AML-193 (cell line): ENCODE measurements around the gene PPM1G.
"Not testable (repeated sequence)": the region's sequence is repeated elsewhere in the genome, so short reads cannot be mapped to it uniquely, and the experiment has no call there.

ENCODE experiments used
- DNase-seq, 2 experiments: peaks; one replicate each; lab custom pipeline; 2025; lab: John Stamatoyannopoulos, UW

The PPM1G gene, protein sequence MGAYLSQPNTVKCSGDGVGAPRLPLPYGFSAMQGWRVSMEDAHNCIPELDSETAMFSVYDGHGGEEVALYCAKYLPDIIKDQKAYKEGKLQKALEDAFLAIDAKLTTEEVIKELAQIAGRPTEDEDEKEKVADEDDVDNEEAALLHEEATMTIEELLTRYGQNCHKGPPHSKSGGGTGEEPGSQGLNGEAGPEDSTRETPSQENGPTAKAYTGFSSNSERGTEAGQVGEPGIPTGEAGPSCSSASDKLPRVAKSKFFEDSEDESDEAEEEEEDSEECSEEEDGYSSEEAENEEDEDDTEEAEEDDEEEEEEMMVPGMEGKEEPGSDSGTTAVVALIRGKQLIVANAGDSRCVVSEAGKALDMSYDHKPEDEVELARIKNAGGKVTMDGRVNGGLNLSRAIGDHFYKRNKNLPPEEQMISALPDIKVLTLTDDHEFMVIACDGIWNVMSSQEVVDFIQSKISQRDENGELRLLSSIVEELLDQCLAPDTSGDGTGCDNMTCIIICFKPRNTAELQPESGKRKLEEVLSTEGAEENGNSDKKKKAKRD

GRCh38 chr2:27409321-27410073, at the start of gene PPM1G:
Gene PPM1G, minus strand, starts transcription at chr2:27409591. Its CDS starts 169 bp downstream, at chr2:27409422.
- peak; percentile 87 for DNase-seq

- DNase-seq, result no peak
Observed at GRCh38 chr2:27453968-27454367, 44.6 kb upstream of the PPM1G start.

DNA sequence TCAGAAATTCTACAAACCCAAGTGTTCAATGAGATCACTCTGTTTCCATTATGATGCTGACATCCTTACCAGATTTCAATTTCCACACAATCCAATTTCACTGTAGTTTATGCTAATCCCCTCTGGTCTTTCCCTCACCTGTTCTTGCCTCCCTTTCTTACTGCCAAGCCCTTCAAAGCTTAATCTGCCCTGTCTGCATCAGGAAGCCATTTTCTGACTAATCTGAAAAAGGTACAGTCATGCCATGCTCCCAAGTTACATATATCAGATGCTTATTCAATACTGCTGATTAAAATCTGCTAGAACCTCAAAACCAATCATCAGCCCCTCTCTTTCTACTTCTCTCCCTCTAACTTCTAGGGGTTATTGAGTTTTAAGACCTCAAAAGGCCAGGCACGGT, 41.7 kb upstream of the PPM1G start:
- DNase-seq, result no peak

DNA sequence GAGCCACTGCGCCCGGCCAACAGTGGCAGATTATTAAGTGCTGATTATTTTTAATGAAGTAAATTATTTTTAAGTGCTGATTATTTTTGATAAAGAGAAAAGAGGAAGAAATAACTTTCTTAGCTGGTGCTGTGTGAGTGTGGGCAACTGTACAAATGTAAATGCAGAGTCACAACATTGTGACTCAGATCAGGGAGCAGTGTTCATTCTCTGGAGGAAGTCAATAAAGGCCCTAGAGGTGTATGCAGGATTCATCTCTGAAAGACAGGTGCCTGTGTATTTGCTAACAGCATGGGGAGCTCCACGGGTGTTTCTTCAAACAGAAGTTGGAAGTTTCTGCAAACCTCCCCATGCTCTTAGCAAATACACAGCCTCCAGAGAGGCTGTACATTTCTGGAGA, 39.0 kb upstream of the PPM1G start:
- DNase-seq, result no peak

- no peak for DNase-seq
Observed at GRCh38 chr2:27446057-27446456, 36.7 kb upstream of the PPM1G start.

DNA sequence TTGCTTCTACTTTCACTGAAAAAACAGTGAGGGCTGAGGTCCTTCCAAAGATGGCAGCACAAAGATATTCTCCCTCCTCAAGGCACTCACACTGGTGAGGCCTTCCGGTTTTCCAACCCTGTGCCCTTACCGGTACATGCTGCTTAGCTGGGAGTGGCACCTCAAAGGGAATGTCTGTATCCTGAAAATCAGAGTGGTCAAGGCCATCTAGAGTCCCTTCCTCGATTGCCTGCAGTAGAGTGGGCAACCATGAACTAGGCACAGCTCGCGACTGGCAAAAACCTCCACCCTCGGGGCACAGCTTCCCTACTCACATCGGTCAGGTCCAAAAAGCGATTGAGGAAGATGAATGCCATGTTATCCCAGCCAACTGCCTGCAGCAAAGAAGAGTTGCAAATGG, 36.2 kb upstream of the PPM1G start:
- no peak for DNase-seq

DNA sequence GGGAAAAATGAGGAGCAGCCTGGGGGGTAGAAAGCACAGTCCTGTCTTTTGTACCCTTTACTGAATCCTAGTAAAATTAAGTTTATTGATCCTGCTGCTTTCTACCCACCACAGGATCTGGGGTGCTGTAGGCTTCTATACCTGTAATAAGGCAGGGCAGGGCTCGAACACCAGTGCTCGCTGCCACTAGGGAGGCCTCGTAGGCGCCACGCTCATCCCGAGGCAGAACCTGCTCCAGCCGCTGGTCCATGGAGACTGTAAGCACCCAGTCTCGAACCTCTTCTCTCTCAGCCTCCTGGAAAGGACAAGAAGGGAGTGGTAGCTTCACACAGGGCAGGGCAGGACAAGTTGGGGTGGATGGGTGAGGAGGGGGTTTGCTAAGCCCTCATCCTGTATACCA, 35.8 kb upstream of the PPM1G start:
- DNase-seq, result no peak

GRCh38 chr2:27442920-27443282, 33.5 kb upstream of the PPM1G start:
- no peak for DNase-seq

DNA sequence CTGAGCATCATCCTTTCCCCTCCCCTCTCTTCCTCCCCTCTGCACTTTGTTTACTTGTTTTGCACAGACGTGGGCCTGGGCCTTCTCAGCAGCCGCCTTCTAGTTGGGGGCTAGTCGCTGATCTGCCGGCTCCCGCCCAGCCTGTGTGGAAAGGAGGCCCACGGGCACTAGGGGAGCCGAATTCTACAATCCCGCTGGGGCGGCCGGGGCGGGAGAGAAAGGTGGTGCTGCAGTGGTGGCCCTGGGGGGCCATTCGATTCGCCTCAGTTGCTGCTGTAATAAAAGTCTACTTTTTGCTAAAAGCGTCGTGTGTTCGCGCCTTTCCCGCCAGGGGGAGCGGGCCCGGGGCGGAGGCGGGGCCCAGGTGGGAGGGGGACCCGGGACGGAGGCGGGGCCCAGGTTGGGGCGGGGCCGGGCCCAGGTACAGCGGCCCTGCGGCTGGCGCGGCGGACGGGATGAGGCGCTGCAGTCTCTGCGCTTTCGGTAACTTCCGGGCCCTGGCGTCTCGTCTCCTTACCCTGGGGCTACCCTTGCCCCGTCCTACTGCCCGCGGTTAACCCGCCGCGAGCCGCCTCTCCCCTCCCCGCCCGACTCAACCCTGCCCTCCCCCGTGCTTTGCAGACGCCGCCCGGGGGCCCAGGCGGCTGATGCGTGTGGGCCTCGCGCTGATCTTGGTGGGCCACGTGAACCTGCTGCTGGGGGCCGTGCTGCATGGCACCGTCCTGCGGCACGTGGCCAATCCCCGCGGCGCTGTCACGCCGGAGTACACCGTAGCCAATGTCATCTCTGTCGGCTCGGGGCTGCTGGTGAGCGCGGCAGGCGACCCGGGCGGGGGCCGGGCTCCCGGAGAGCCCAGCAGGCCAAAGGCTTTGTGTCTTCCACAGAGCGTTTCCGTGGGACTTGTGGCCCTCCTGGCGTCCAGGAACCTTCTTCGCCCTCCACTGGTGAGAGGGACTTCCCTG, 32.8 kb upstream of the PPM1G start, which contains the start of gene KRTCAP3:
KRTCAP3 (plus strand) TSS at position 424 of the 962 bp plus-strand sequence; CDS start at position 456, 32 bp downstream.
- DNase-seq, result no peak

DNA sequence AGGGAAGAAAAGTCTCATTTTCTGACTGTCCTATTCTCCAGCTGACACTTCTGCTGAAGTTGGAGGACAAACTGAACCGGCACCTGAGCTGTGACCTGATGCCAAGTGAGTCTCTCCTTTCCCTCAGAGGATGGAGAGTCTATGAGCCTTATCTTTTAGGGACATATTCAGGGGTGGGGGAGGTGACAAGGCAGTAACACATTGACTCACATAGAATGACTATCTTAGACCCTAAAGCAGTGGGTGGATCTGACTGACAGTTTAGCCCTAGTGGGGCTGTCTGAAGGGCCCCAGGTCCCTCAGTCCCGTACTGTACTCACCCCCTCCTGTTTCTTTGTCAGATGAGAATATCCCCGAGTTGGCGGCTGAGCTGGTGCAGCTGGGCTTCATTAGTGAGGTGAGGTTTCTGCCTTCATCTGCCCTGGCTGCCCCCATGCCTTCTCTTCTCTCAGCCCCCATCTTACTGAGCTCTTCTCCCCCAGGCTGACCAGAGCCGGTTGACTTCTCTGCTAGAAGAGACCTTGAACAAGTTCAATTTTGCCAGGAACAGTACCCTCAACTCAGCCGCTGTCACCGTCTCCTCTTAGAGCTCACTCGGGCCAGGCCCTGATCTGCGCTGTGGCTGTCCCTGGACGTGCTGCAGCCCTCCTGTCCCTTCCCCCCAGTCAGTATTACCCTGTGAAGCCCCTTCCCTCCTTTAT, 32.0 kb upstream of the PPM1G start:
- DNase-seq, result no peak

GRCh38 chr2:27435628-27436027, 26.2 kb upstream of the PPM1G start:
- DNase-seq, result no peak

DNA sequence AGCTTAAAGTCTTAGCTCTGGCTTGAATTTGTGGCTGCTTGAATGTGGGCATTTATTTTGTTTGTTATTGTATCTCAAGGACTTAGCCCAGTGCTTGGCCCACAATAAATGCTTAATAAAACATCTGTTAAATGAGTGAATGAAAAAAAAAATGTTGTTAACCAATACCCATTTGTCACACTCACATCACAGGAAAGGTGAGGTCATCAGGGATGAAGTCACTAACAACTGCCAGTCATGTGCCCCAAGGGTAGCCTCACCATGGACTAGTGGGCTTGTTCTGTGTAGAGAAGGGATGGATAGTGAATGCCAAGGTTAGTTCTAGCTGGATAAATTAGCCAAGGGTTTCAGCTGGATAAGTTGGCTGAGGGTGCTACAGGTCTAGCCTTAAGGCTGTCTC, 22.0 kb upstream of the PPM1G start:
- no peak for DNase-seq

- peak; percentile 64 to 69 for DNase-seq
Observed at GRCh38 chr2:27428978-27429541, 19.7 kb upstream of the PPM1G start.

DNA sequence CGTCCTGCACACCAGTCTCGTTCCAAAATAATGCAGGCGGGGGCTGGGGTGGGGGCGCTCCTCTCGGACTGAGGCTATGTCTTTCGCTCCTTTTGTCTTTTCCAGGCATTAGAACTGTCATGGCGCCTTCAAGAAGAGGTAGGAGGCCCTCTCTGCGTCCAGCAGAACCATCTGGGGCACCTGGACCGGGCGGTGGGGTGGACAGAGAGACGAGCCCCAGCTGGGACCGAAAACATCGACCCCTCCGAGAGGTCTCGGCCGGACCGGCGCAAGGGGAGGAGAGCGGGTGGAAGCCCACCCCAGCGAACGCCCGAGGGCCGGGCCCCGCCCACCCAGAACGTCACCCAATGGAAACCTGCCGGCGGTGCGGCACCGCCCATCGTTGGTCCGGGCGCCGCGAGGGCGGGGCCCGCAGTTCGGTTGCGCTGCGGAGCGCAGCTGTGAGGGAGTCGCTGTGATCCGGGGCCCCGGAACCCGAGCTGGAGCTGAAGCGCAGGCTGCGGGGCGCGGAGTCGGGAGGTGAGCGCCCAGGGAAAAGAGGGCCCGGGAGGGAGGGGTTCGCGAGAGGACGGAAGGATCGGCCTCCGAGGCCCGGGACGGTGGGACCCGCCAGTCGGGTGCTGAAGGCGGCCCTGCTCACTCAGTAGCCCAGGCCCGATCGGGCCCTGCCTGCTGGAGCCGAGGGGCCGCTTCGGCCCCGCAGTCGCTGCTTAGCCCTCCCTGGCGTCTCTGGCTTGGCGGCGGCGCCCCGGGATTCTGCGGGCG, 19.0 kb upstream of the PPM1G start, which contains the start of gene NRBP1:
NRBP1 (plus strand) TSS at position 419 of the 765 bp plus-strand sequence. CDS start 4,643 bp downstream, outside the sequence.
- peak; percentile 85 to 92 for DNase-seq

GRCh38 chr2:27427863-27428212, 18.4 kb upstream of the PPM1G start:
- DNase-seq, result peak in 1 of 2 experiments; percentile 14

DNA sequence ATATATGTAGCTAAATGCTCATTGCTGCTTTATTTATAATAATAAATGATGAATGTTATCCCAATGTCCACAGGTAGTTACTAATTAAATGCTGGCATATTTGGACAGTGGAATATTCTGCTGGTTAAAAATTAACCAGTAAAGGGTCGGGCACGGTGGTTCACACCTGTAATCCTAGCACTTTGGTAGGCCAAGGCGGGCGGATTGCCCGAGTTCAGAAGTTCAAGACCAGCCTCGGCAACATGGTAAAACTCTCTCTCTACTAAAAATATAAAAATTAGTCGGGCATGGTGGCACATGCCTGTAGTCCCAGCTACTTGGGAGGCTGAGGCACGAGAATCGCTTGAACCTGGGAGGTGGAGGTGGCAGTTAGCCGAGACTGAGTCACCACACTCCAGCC, 15.6 kb upstream of the PPM1G start:
- not testable (repeated sequence) for DNase-seq

DNA sequence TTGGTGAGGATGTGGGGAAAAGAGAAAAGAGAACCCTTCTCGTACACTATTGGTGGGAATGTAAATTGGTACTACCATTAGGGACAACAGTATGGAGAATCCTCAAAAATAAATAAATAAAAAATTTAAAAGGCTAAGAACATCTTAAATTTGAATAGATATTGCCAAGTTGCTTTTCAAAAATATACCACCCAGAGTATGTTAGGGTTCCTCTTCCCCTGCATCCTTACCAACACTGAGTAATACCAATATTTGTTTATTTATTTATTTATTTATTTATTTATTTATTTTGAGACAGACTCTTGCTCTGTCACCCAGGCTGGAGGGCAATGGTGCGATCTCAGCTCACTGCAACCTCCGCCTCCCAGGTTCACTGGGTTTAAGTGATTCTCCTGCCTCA, 13.6 kb upstream of the PPM1G start:
- no peak for DNase-seq

GRCh38 chr2:27421660-27422250, 12.4 kb upstream of the PPM1G start:
- DNase-seq, result no peak

DNA sequence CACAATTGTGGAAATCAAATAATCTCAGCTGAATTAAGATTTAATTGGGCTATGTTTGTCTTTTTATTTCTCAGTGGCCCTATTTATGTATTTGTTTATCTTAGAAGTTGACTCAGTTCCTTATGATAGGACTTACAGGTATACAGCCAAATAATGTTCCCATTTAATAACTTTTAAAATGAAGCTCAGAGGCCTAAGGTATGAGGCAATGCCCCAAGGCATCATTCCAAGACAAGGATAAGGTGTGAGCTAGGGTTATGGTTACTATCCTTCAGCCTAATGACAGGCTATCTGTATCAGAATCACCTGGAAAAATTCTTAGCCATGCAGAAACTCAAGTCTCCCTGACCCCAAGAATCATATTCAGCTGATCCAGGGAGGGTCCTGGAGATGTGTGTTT, 11.6 kb upstream of the PPM1G start:
- DNase-seq, result no peak

- DNase-seq, result no peak
Observed at GRCh38 chr2:27416151-27416550, 6.8 kb upstream of the PPM1G start.
